Breast epithelium (tissue), 3 donors: ENCODE results near the gene DAPK2.

Experiments used
- CTCF ChIP-seq, 3 donors: fragments of 450-650 bp; IDR thresholded peaks; one replicate each; pipeline ENCODE4 v1.5.1; 2016 to 2017; ENCODE audit warnings: antibody characterized with exemption in 3 of 3, mild to moderate bottlenecking in 3 of 3, moderate library complexity in 3 of 3
- POLR2A ChIP-seq: fragments of 450-650 bp; IDR thresholded peaks from one replicate; pipeline ENCODE4 v1.6.1; 2016; ENCODE audit warnings: antibody characterized with exemption, mild to moderate bottlenecking, moderate library complexity

GRCh38 chr15:63971427-63971805, 74.9 kb downstream of the DAPK2 start:
- no peak for TF ChIP-seq CTCF (IDR thresholded peaks at IDR 0.05)
- no peak for TF ChIP-seq POLR2A
